Caco-2 (cell line): ENCODE results near the gene SLIT3. TPM values are rescaled to one million over a fixed set of nuclear protein-coding genes. Genes with fewer than 3 reads are reported as not detected.

Experiments used
- BruUV-seq: library from RNA; stranded (reverse); fragments of 400-500 nt; replicated peaks from 2 replicates; lab custom pipeline; 2021; lab: Mats Ljungman, UMichigan
- CTCF ChIA-PET: fragments of 300-600 bp; sonication (Branson Sonifier 250); formaldehyde crosslinking; loops from one replicate; lab custom pipeline; 2022; ENCODE audit warnings: antibody characterized with exemption; lab: Charles Lee
- POLR2A ChIA-PET: fragments of 300-600 bp; sonication (Branson Sonifier 250); formaldehyde crosslinking; loops from one replicate; lab custom pipeline; 2022; ENCODE audit warnings: antibody characterized with exemption; lab: Charles Lee
- DNase-seq, 2 experiments: peaks; one replicate each; pipeline versions ENCODE4 v3.0.0 to v3.0.0-alpha.2; 2020 to 2022
- H3K27me3 ChIP-seq: replicated peaks from 2 replicates; pipeline ENCODE4 v1.6.0; 2011; ENCODE audit warnings: low read length; ENCODE audit not compliant: control insufficient read depth, insufficient read depth
- H3K36me3 ChIP-seq: 2 replicates; pipeline ENCODE4 v1.5.1; 2011; ENCODE audit warnings: low read length; ENCODE audit not compliant: control insufficient read depth, insufficient read depth
- H3K4me1 ChIP-seq: fragments of 250-450 bp; sonication (Bioruptor Pico); 2 replicates; pipeline ENCODE4 v1.5.1; 2020; ENCODE audit warnings: mild to moderate bottlenecking
- H3K4me3 ChIP-seq: 2 replicates; pipeline ENCODE4 v1.5.1; 2011; ENCODE audit warnings: low read depth, mild to moderate bottlenecking, control low read depth, low read length
- H3K9me3 ChIP-seq: fragments of 250-450 bp; sonication (Bioruptor Pico); 2 replicates; pipeline ENCODE4 v1.5.1; 2020; ENCODE audit warnings: mild to moderate bottlenecking, moderate library complexity
- H3K27ac Mint-ChIP-seq: one replicate; pipeline ENCODE4 v1.8.0; 2022; ENCODE audit warnings: mixed read lengths; ENCODE audit not compliant: unreplicated experiment
- H3K27me3 Mint-ChIP-seq: one replicate; pipeline ENCODE4 v1.8.0; 2022; ENCODE audit warnings: mixed read lengths; ENCODE audit not compliant: insufficient read depth, unreplicated experiment
- H3K36me3 Mint-ChIP-seq: one replicate; pipeline ENCODE4 v1.8.0; 2022; ENCODE audit warnings: mild to moderate bottlenecking, mixed read lengths; ENCODE audit not compliant: insufficient read depth, unreplicated experiment
- H3K4me1 Mint-ChIP-seq: one replicate; pipeline ENCODE4 v1.8.0; 2022; ENCODE audit warnings: low read depth, mixed read lengths; ENCODE audit not compliant: unreplicated experiment
- H3K4me3 Mint-ChIP-seq: one replicate; pipeline ENCODE4 v1.8.0; 2022; ENCODE audit warnings: mild to moderate bottlenecking, moderate library complexity, mixed read lengths; ENCODE audit not compliant: unreplicated experiment
- H3K9me3 Mint-ChIP-seq: one replicate; pipeline ENCODE4 v1.8.0; 2022; ENCODE audit warnings: mixed read lengths; ENCODE audit not compliant: unreplicated experiment
- CTCF ChIP-seq, 2 experiments: fragments of 200-600 bp in 1 of 2; IDR thresholded peaks; 1 replicate in 1 of 2; 2 replicates in 1 of 2; pipeline versions ENCODE4 v1.5.1 to v1.8.0; 2011 to 2022; ENCODE audit warnings: antibody characterized with exemption in 1 of 2, control low read depth in 1 of 2, inconsistent platforms in 1 of 2, low read depth in 1 of 2, low read length in 1 of 2, mild to moderate bottlenecking in 1 of 2, moderate library complexity in 1 of 2; ENCODE audit not compliant: insufficient read depth in 1 of 2, severe bottlenecking in 1 of 2, unreplicated experiment in 1 of 2
- intact Hi-C: fragments of 100-400 bp; cut with micrococcal nuclease; formaldehyde crosslinking; loops from one replicate; pipeline ENCODE4 v1.10.0; 2022; ENCODE audit not compliant: unreplicated experiment
- total RNA-seq: library from RNA; stranded (reverse); gene quantifications from 2 replicates; pipeline ENCODE4 v1.2.3, GENCODE V29; 2022

Gene SLIT3
- total RNA-seq, 1 experiment from 2014 or later = 2.1 TPM

GRCh38 chr5:168858994-168859393 lies 441.9 kb downstream of the SLIT3 start:
- Histone ChIP-seq H3K36me3 (no peaks in the 10 kb centered on the region), H3K4me1 (no peaks in the 10 kb centered on the region), H3K9me3 (0 out of 2 replicates have a peak, but pooled peaks cover 2% of the 10 kb centered on the region), H3K4me3 (no peak overlapping the region), H3K27me3 (no peaks in the 10 kb centered on the region)
- Mint-ChIP-seq H3K4me3 (no peak overlapping the region), H3K36me3 (no peaks in the 10 kb centered on the region), H3K4me1 (no peaks in the 10 kb centered on the region), H3K9me3 (no peaks in the 10 kb centered on the region), H3K27ac (no peak overlapping the region), H3K27me3 (peaks cover 8% of the 10 kb centered on the region)
- CTCF ChIA-PET = interaction anchor here (0.6 kb wide), 1 partner anchor 14 kb away, joined by 5 read pairs; no protein-coding TSS in a partner anchor
- no peak for TF ChIP-seq CTCF (IDR thresholded peaks at IDR 0.05; ENCODE audit: insufficient read depth in 1 of 2, low read depth in 1 of 2, low read length in 1 of 2, severe bottlenecking in 1 of 2, unreplicated experiment in 1 of 2)
- intact Hi-C loops = no loop called here
- no peak for DNase-seq
- POLR2A ChIA-PET = no interaction called here
- no TSS peak for BruUV-seq

- no peak for DNase-seq
- Mint-ChIP-seq H3K4me1 (no peaks in the 10 kb centered on the region), H3K27ac (no peak overlapping the region), H3K36me3 (no peaks in the 10 kb centered on the region), H3K27me3 (peaks cover 6% of the 10 kb centered on the region), H3K9me3 (no peaks in the 10 kb centered on the region), H3K4me3 (no peak overlapping the region)
- POLR2A ChIA-PET = no interaction called here
- H3K27me3 ChIP-seq = no peaks in the 10 kb centered on the region
- no peak for TF ChIP-seq CTCF (IDR thresholded peaks at IDR 0.05; ENCODE audit: insufficient read depth in 1 of 2, low read depth in 1 of 2, low read length in 1 of 2, severe bottlenecking in 1 of 2, unreplicated experiment in 1 of 2)
- no peak overlapping the region for H3K4me3 ChIP-seq
- intact Hi-C loops = no loop called here
- BruUV-seq = no TSS peak
- H3K4me1 ChIP-seq = no peaks in the 10 kb centered on the region
- H3K9me3 ChIP-seq = 0 out of 2 replicates have a peak, but pooled peaks cover 2% of the 10 kb centered on the region
- CTCF ChIA-PET = no interaction called here
- H3K36me3 ChIP-seq = no peaks in the 10 kb centered on the region
Observed at GRCh38 chr5:168858371-168858770, 442.6 kb downstream of the SLIT3 start.

GRCh38 chr5:168853972-168854371 lies 447.0 kb downstream of the SLIT3 start:
- Histone ChIP-seq H3K9me3 (no peaks in the 10 kb centered on the region), H3K27me3 (no peaks in the 10 kb centered on the region; the same call in 1 of the 2 replicates), H3K4me3 (no peak overlapping the region), H3K36me3 (no peaks in the 10 kb centered on the region), H3K4me1 (no peaks in the 10 kb centered on the region)
- H3K27me3 Mint-ChIP-seq = peaks cover 6% of the 10 kb centered on the region
- no peaks in the 10 kb centered on the region for H3K9me3 Mint-ChIP-seq
- H3K27ac Mint-ChIP-seq = no peak overlapping the region
- no peaks in the 10 kb centered on the region for H3K4me1 Mint-ChIP-seq
- H3K36me3 Mint-ChIP-seq = no peaks in the 10 kb centered on the region
- ChIA-PET CTCF (no interaction called here), POLR2A (no interaction called here)
- no peak for TF ChIP-seq CTCF (IDR thresholded peaks at IDR 0.05; ENCODE audit: insufficient read depth in 1 of 2, low read depth in 1 of 2, low read length in 1 of 2, severe bottlenecking in 1 of 2, unreplicated experiment in 1 of 2)
- intact Hi-C loops = no loop called here
- H3K4me3 Mint-ChIP-seq = no peak overlapping the region
- BruUV-seq = no TSS peak
- no peak for DNase-seq
